NCI-H510A (cell line): Measurements from ENCODE around the gene SGCA.

Experiments used
- DNase-seq: peaks from one replicate; lab custom pipeline; 2025; lab: John Stamatoyannopoulos, UW

SGCA gene

DNA sequence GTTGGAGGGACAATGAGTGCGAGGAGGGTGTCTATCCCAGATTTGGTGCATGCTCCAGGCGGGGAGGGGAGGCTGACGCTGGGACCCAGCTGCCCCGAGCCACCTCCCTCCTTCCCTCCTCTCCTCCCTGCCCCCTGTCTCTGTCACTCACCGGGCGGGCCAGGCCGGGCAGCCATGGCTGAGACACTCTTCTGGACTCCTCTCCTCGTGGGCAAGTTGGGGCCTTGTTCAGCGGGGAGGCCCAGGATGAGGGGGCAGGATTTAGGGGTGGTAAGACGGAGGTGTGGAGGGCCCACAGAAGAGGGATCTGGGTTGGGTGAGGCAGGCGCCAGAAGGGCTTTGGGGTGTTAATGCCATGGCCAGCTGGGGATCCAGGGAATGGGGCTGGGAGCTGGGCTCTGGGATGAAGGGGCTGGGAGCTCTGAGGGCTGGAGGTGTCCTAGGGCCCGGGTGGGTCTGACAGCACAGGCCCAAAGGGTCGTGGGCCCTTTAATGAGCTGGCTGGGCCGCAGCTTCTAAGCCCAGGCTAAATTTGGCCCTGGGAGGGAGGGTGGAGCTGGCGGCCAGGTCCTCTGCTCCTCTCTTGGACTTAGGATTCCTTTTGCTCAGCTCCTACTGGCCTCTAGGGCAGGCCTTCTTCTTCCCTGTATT, at the start of gene SGCA:
SGCA (plus strand) TSS at position 139 of the 651 bp plus-strand sequence; CDS start at position 175, 36 bp downstream.
- no peak for DNase-seq

DNA sequence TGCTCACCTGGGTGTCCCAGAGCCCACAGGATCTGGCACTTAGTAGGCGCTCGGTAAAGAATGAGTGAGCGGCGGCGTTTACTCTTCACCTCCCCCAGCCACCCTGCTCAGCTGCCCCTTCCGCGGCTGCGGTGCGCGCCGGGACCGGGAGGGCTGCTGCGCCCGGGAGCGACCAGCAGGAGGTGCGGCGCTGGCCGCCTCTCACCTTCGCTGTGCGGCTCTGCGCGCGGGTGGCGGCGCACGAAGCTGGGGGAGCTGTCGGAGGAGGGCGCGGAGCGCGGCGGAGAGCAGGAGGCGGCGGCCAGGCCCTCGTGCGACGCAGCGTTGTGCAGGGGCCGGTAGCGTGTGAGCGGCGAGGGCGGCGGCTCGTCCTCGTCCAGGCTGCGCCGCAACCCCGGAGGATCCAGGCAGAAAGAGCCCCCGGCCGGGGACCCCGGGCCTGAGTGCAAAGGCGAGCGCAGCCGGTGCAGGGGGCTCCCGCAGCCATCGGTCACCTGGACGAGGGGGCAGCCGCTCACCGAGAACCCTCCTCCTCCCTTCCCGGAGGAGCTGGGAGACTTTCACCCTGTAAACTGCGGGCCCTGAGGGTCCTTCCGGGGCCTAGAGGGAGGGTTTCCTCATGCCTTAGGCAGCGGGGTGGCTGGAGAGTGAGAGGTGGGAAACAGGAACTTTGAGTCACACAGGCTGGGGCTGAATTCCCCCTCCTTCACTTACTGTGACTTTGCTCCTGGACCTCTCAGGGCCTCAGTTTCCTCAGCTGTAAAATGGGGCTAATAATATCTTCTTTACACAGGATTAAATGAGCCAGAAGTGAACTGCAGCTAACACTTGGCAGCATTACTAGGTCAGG, 48.4 kb upstream of the SGCA start:
- DNase-seq = peak; percentile 78

DNA sequence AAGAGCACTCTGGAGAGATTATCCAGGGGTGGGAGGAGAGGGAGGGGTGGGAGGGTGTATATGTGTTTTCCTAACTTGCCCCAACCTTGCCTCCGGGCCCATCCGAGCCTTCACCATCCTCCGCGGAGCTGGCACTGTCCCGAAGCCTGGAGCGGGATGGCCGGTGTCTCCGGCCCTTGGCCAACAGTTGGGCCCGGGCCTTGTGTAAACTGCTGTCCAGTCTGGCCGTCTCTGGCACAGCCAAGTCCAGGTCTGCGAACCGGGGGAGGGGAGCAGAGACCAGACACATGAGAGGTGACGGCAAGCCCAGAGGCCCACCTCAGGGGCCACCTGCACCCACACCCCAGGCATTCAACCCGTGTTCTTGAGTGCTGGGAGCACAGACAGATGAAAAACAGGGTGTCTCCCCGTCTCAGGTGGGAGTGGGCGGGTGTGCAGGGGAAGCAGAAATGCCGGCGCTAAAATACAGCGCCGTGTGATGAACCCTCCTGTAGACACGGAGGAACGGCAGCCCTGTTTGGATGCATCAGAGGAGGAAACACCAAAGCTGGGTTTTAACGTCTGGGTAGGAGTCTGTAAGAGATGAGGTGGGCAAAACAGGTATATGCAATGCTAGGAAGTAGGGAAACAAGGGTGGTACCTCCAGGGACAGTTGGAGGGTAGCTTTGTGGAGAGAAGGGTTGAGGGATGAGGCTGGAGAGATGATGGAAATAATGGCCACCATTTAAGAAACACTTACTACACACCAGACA, 47.6 kb upstream of the SGCA start:
- DNase-seq = no peak

DNA sequence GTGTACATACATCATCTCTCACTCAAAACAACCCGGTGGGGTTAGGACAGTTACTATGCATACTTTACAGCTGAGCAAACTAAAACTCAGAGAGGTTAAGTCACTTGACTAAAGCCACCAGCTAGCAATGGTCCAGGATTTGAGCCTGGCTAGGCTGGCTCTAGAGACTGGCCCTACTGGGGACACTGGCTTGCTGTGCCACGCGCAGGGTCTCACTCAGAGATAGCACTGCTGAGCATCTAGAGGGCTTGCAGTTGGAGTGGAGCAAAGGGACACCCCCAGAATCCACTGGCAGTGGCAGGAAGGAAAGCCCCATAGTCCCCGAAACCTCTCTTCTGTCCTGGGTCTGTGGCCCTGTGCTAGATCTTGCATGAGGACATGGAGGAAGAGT, 47.0 kb upstream of the SGCA start:
- DNase-seq = no peak

DNA sequence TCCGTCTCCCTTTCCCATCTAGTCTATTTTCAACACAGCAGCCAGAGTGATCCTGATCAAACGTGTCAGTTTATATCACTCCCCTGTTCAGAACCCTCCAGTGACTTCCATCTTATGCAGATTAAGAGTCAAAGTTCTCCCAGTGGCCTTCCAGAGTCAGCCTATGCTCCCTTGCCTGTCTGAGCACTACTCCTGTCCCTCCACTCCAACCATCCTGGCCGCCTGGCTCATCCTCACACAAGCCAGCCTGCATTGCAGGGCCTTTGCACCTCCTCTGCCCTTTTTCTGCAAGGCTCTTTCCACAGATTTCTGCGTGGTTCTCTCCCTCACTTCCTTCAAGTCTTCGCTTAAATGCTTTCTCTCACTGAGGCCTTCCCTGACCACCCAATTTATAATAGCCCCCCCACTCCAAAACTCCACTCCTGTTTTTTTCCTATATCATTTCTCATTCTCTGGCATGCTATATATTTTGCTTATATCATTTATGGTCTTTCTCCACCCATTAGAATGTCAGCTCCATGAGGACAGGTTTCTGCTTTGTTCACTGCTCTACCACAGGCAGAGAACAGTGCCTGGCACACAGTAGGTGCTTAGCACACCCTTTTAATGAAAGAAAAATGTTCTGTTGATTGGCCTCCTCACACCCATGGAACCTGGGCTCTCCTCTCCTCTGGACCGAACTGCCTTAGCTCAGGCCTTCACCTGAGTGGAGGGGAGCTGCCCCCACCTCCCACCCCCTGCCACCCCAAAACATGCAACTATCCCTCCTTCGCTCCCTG, 45.1 kb upstream of the SGCA start:
- DNase-seq = no peak

DNA sequence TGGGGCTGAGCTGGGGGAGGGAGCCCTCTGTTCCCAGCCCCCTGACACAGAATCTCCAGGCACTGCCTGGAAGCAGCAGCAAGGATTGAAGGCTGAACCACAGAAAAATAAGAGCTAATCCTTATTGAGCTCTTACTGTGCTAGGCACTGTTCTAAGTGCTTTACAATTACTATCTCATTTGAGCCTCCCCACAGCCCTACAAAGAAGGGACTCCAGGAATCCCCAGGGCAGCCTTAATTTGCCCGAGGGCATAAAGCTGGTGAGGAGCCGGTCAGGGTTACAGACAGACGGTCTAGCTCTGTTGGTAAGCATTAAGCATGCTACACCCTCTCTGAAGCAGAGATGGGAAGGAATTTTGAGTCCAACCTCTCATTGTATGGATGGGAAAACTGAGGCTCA, 42.9 kb upstream of the SGCA start:
- DNase-seq = no peak

DNA sequence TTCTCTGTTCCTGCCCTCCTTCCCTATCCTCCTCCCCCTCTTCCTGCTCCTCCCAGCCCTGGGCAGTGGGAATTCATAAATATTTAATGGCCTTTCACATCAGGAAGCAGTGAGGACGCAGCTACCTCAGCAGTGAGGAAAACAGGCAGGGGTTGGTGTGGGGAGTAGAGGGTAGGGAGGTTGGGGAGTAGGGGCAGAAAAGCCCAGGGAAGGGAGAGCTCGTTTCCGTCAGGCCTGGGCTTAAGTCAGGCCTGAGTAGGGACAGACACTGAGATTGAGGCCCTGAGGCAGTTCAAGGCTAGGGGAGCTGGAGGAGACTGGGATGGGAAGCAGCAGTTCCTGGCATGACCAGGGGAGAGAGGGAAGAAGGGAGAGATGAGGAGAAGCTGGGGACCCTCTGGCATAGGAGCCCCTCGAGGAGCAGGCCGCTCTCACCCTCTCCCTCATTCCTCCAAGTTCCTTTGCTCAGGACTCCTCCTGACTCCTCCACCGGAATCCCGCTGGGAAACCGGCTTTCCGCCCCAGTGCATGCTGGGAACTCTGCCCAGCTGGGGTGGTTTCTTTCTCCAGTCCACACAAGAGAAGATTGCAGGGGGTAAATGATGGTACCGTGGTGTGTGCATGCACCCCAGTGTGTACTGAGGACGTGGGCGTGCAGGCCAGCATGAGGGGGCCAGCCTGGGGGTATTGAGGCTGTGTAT, 42.0 kb upstream of the SGCA start:
- DNase-seq = peak; percentile 41

DNA sequence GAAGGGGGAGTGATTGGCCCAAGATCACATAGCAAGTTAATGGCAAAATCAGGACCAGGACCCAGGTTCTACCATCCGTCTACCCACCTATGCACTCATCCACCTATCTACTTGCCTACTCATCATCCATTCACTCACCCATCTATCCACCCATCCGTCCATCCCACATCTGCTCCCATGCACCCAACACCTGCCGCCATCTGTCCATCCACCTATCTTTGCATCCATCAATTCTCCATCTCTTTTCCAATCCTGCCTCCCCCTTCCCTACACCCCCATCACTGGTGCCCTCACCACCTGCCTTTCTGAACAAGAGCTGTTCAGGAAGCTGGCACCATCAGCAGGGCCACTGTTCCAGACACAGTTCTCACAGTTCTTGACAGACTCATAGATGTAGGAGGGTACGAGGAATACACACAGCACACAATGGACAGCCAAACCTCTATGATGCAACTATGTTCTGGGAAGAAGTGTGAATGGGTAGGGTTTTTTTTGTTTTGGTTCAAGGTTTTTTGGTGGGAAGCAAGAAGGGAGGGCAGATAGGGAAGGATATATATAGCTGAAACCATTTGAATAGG, 40.3 kb upstream of the SGCA start:
- no peak for DNase-seq

DNA sequence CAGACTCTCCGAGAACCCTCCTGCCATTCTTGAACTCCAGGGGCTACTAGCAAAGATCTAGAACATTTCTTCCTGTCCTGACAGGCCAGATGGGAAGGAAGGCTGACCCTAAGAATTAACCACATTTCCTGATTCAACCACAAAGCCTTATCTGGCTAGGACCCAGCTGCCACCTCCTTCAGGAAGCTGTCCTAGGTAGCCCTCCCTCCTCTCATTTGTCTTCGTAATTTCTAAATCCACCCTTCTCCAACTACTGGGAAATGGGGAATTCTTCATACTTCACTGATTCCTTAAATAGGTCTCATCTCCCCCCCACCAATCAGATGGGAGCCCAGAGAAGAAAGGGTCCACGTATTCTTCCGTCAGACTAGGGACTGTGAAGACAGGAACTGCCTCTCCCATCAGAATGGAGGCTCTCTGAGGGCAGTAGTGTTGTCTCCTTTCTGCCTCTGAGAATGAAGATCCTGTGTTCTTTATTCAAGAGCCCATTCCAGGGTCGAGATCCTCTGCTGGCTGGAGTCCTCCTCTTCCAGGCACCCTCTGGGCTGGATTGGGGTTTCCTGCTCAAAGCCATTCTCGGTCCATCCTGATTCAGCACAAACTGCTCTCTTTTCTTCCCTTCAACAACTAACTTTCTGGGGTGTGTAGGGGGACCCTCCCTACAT, 38.0 kb upstream of the SGCA start:
- no peak for DNase-seq

DNA sequence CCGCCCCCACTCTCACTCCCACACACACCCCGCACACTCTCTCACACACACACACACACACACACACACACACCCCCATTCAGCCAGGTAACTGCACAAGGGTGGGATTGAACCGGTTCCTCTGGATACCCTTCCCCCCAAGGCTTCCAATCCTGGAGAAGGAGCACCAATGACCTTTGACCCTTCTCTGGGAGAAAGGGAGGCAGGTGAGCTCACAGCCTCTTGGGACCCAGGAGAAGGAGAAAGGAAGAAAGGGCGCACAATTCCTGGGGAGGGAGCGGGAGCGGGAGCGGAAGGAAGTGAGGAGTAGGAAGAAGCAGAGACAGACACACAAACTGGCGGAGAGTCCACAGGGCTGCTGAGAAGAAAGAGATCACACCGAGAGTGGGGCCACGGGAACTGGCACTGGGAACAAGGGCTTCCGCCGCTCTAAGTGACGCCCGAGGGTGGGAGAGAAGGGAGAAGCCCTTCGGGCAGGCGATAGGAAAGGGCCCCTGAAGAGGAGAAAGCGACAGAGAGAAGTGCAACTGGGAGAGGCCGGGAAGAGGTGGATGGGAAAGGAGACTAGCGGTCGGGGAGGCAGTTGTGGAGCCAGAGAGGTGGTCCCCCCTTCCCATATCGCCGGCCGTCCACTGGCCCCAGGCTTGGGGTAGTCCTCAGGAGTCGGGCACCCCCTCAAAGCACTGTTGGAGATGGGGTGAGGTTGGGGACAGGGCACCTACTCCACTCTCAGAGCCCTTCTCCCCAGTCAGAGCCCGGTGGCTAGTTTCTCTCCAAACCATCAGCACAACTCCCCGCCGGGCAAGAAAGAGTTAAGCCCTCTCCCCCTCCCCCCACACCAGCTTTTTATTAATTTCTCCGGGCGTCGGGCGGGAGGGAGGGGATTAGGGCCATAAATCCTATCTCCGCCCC, 37.1 kb upstream of the SGCA start:
- no peak for DNase-seq

DNA sequence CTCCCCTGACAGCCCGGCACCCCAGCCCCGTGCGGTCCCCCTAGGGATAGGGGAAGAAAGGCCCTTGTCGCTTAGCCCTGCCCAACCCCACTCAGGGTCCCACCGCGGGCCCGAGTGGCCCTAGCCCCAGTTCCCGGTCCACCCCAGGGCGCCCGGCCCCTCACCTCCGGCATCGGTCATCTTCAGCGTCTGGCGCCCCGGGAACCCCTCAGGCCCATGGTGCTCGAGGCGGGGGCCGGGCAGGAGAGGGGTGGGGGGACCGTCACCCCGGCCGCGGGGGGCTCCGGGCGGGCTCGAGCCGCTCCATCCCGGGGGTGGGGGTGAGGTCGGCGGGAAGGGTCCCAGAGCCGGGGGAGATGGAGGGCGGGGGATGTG, 36.5 kb upstream of the SGCA start:
- DNase-seq = no peak

DNA sequence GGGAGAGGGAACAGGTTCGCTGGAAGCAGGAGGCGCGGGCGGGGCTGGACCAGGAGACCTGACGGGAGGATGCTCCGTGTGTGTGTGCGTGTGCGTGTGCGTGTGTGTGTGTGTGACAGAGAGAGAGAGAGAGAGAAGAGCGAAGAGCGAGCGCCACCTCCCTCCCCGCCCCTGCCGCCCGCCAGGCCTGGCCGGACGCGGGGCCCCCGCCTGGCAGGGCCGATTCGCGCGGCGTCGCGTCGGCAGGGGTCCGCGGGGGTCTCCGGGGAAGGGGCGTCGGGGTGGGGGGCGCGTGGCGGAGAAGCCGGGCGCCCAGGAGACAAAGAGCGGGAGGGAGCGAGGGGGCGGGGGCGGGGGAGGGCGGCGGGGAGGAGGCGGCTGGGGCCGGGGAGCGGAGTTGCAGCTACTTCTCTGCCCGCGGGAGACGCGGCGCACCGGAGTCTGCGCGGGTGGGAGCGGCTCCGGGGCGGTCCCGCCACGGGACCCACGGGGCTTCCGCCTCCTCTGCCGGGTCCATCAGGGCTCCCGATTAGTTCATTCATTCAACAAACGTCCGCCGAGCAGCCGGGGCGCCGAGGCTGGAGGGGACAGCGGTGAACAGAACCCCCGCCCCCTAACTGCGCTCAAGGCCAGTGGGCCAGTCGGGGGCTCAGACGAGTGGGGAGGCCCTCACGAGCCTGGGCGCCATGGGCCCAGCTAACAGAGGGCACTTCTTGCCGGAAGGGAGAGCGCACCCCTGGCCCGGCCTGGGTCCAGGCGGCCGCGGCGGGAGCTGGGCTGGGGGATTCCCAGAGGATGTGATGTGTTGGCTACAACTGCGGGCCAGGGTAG, 35.9 kb upstream of the SGCA start, which contains the start of gene SAMD14:
SAMD14 (minus strand) TSS at position 433 of the 831 bp plus-strand sequence. CDS start 5,201 bp downstream, outside the sequence.
- DNase-seq = no peak

DNA sequence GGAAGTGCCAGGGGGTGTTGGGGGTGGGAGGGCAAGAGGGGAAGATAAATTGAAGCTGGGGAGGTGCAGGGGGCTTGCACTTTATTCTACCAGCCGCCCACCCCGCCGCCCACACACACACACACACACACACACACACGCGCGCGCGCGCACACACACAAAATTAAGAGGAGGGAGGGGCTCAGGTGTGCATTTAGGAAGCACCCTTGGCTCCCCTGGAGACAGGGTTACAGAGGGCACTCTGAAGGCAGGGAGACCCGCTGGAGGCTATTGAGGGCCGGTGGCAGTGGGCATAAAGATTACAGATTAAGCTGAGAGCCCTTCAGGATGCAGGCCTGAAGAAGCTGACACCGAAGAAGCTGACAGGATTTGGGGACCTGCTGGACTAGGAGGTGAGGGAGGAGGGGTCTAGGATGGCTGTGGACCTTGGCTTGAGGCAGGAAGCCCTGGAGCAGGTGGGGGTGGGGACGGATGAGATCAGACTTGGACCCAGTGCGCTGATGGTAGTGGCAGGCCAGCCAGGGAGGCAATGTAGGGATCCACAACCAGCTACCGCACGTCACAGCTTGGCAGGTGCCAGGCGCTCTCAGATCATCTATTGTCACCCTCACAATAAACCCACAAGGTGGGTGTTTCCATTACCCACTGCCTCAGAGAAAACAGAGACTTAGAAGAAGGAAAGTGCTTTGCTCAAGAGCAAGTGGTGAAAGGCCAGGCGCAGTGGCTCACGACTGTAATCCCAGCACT, 35.1 kb upstream of the SGCA start:
- DNase-seq = no peak

DNA sequence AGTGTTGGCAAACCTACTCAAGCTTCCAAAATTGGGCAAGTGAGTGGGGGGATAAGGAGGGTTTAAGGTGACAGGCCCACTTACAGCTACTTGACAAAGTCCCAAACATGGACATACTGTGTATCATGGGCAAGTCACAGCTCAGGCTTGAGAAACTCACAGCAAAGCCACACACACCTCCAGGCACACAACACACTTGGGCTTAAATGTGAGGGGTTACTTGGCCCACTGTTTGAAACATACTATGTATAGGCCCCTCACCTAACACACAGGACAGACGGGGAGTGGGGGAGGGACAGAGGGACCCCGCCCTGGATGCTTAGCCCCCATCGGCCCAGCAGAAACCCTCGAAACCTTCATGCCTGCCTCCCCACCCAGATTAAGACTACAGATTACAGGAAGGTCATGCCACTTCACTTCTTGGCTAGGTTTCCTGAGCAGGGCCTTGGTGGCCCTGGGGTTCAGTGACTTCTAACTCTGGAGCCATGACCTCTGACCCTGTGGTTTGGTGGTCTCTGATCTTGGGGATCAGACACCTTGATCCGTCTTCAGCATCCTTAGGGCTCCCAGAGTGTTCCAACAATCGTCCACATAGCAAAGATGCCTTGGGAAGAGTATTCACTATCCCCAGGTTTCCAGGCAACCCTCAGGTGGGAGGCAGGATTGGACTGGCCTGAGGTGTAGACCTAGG, 33.6 kb upstream of the SGCA start:
- no peak for DNase-seq

DNA sequence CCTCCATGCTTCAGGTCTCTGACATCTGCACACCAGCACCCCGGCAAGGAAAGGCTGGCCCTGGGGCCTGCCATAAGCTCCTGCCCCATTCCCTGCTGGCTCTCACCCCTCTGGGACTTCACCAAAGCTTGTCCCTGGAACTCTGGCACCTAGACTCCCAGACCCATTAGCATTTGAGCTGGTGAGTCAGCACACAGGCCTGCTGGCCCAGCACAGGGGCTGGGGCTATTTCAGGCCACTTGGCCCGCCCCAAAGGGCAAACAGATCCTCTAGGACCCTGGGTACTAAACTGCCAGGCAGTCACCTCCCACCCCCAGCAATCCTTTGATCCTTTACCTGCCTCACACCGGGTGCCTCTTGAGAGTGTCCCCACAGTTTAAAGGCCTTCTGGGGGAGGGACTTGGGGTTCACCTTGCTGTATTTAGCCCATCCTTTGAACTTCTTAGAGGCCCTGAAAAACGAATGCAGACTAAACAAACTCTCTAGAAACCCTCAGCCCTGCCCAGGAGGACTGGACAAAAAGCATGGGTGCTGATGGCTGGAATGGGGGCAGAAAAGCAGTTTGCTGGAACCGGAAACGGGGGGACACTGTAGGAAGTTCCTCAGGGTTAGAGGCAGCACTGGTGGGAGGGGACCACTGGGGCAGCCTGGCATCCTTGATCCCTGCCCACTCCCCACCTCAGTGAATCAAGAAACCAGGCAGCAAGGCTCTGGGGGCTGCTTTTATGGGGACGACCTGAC, 32.6 kb upstream of the SGCA start:
- no peak for DNase-seq

DNA sequence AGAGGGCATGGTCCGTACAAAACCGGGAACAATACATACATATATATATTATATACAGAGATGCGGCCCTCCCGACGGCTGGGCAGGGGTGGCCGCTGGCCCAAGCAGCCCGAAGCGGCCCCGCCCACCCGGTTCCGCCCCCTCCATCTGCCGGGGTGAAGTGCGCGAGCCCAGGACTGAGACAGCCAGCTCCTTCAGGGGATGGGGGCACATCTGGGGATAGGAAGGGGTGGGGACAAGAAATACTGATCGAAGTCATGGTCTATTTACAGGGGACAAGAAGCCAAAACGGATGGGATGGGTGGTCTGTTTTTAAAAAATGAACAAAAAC, 32.1 kb upstream of the SGCA start:
- DNase-seq = no peak
